SK-N-MC (cell line): Measurements from ENCODE around the gene GRAP2.

Experiments
- DNase-seq: peaks from one replicate; pipeline ENCODE4 v3.0.0-alpha.2; 2011; ENCODE audit warnings: low read depth, low spot score
- H3K27ac ChIP-seq: fragments of 200-600 bp; sonication (generic); 2 replicates; pipeline ENCODE4 v1.5.1; 2016; ENCODE audit warnings: mixed run types
- H3K36me3 ChIP-seq: fragments of 200-600 bp; sonication (generic); 2 replicates; pipeline ENCODE4 v1.6.1; 2017; ENCODE audit warnings: antibody characterized with exemption, low read length, mixed read lengths; ENCODE audit not compliant: insufficient read depth
- H3K4me3 ChIP-seq: fragments of 200-600 bp; sonication (generic); 2 replicates; pipeline ENCODE4 v1.5.1; 2016
- H3K9ac ChIP-seq: fragments of 200-600 bp; sonication (generic); 2 replicates; pipeline ENCODE4 v1.8.0; 2017; ENCODE audit warnings: mixed run types, mixed read lengths; ENCODE audit not compliant: insufficient read length
- H3K9me3 ChIP-seq: fragments of 200-600 bp; sonication (generic); 2 replicates; pipeline ENCODE4 v1.6.1; 2017; ENCODE audit warnings: low read depth, mild to moderate bottlenecking, antibody characterized with exemption, low read length, moderate library complexity, mixed read lengths
- EZH2 ChIP-seq: fragments of 200-600 bp; sonication (generic); IDR thresholded peaks from one replicate; pipeline ENCODE4 v1.6.1; 2017; ENCODE audit warnings: antibody characterized with exemption
- FOXP2 ChIP-seq: optimal IDR thresholded peaks from 2 replicates; pipeline ENCODE3; 2011; ENCODE audit warnings: mild to moderate bottlenecking, moderate library complexity; ENCODE audit not compliant: insufficient read depth; ENCODE audit errors: extremely low read length, control extremely low read depth
- POLR2AphosphoS5 ChIP-seq: IDR thresholded peaks from 2 replicates; pipeline ENCODE4 v1.6.1; 2012; ENCODE audit warnings: mild to moderate bottlenecking, low read depth, low read length, borderline replicate concordance

The GRAP2 gene

DNA sequence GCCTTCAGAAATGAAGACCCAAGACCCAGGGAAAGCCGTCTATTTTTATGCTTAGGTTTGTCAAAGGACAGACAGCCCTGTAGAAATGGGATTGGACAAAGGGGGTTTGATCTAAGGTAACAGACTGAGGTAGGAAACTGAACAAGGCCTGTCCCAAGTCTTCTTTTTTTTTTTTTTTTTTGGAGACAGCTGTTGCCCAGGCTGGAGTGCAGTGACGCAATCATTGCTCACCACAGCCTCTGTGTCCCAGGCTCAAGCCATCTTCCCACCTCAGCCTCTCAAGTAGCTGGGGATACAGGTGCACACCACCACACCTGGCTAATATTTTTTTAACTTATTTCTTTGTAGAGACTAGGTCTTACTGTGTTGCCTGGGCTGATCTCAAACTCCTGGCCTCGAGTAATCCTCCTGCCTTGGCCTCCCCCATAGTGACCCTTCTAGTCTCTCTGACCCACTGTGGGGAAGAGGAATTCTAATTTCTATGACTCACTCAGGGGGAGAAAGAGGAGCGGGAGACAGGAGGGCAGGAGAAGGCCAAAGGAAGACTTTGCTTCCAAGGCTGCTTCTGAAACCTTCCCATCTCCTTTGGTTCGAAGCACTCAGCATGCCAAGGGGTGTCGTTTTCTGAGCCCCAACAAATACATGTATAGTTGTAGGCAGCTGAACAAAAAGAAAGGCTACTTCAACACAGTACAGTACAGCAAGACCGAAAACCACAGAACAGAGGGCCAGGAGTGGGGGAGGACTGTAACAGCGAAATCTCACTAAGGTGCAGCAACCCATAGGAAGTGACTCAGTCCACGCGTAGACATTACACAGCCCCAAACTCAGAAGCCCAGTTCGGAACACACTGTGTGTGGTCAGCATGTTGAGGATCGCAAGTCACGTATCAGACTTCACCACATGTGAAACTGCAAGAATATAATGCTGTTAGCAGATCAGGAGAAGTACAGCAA lies 60.2 kb downstream of the GRAP2 start:
- TF ChIP-seq EZH2, result no peak
- H3K9me3 ChIP-seq, result no peaks in the 10 kb centered on the region
- no peak overlapping the region for H3K27ac ChIP-seq
- DNase-seq, result no peak
- no peak overlapping the region for H3K4me3 ChIP-seq
- no peak overlapping the region for H3K9ac ChIP-seq
- H3K36me3 ChIP-seq, result no peaks in the 10 kb centered on the region

DNA sequence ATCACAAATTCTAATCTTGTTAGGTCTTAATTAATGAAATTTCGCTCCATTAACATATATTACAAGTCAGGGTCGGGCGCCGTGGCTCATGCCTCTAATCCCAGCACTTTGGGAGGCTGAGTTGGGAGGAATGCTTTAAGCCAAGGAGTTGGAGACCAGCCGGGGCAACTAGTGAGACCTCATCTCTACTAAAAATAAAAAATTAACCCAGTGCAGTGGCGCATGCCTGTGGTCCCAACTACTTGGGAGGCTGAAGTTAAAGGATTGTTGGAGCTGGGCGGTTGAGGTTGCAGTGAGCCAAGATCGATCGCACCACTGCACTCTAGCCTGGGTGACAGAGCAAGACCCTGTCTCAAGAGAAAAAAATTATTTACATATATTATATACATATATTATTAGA lies 61.2 kb downstream of the GRAP2 start:
- H3K36me3 ChIP-seq, result no peaks in the 10 kb centered on the region
- DNase-seq, result no peak
- TF ChIP-seq EZH2, result no peak
- TF ChIP-seq POLR2AphosphoS5, result no peak
- TF ChIP-seq FOXP2, result no peak
- H3K9me3 ChIP-seq, result no peaks in the 10 kb centered on the region
- no peak overlapping the region for H3K27ac ChIP-seq
- no peak overlapping the region for H3K4me3 ChIP-seq
- no peak overlapping the region for H3K9ac ChIP-seq

DNA sequence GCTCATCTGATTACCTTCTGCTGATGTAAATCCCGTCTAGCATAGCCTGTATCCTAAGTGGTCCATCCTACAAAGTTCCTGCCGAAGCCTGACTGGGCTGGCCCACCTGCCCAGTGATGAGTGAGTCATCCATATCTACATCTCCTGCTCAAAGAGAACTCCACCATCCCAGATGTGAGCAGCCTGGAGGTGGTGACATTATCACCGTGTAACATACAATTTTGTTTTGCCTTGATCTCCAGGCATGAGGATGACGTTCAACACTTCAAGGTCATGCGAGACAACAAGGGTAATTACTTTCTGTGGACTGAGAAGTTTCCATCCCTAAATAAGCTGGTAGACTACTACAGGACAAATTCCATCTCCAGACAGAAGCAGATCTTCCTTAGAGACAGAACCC lies 64.9 kb downstream of the GRAP2 start:
- Histone ChIP-seq H3K27ac (no peak overlapping the region), H3K36me3 (no peaks in the 10 kb centered on the region), H3K9ac (no peak overlapping the region), H3K4me3 (no peak overlapping the region), H3K9me3 (no peaks in the 10 kb centered on the region)
- DNase-seq, result no peak
- no peak for TF ChIP-seq POLR2AphosphoS5
- no peak for TF ChIP-seq FOXP2
- no peak for TF ChIP-seq EZH2

DNA sequence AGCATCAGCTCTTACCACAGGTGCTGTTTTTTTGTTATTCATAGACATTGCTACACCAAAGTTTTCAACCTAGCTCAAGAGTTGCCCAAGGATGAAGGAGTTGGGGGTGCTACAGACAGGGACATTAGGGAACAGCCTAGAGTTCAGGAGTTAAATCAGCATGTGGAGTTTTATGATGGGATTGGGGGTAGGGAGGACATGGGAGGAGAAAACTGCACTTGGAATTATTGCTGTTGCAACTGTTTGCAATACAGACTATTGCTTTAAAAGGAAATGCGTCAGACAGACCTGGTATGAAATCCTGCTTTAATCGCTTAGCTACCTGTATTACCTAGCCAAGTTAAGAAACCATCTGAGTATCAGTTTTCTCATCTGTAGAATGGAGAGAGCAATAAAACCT lies 65.6 kb downstream of the GRAP2 start:
- TF ChIP-seq FOXP2, result no peak
- TF ChIP-seq EZH2, result no peak
- no peak for TF ChIP-seq POLR2AphosphoS5
- no peak overlapping the region for H3K9ac ChIP-seq
- H3K36me3 ChIP-seq, result no peaks in the 10 kb centered on the region
- no peak overlapping the region for H3K4me3 ChIP-seq
- DNase-seq, result no peak
- no peaks in the 10 kb centered on the region for H3K9me3 ChIP-seq
- H3K27ac ChIP-seq, result no peak overlapping the region

DNA sequence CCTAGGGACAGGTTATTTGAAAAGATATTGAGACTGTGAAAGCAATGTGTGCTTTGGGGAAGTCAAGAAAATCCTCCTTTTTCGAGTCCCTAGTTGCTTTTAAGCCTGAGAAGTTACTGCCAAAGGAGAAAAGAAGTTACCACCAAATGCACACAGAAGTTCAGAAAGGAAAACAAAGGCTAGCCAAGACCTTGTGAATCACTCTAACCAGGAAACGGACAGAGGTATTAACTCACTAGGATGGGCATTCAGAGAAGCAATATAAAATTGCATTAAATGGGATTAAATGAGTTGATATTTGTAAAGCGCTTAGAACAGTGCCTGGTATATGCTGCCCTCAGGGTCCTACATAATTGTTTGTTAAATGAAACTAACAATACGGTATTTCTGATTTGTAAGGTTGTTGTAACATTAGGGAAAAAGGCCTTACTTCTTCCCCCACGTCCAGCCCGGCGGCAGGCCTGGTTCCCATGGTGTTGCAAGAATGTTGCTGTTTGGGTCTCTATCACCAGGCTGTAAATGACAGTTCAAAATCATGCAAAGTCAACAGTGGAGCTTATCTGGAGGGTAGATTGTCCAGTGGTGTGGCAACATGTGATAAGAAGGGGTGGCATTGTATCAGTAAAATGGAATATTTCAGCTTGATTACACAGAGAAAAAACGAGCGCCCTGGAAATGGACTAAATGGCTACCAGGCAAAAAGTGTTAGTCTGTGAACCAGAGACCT lies 66.4 kb downstream of the GRAP2 start:
- no peaks in the 10 kb centered on the region for H3K36me3 ChIP-seq
- DNase-seq, result no peak

GRCh38 chr22:39967996-39968972 lies 67.4 kb downstream of the GRAP2 start:
- no peaks in the 10 kb centered on the region for H3K9me3 ChIP-seq
- H3K27ac ChIP-seq, result no peak overlapping the region
- H3K9ac ChIP-seq, result no peak overlapping the region
- H3K4me3 ChIP-seq, result no peak overlapping the region
- TF ChIP-seq FOXP2 (no peak), POLR2AphosphoS5 (no peak), EZH2 (no peak)
- no peaks in the 10 kb centered on the region for H3K36me3 ChIP-seq
- no peak for DNase-seq

More for the DNA sequence above, 66.4 kb downstream of the GRAP2 start:
- no peak for TF ChIP-seq FOXP2
- H3K27ac ChIP-seq, result no peak overlapping the region
- no peak overlapping the region for H3K9ac ChIP-seq
- no peaks in the 10 kb centered on the region for H3K9me3 ChIP-seq
- H3K4me3 ChIP-seq, result no peak overlapping the region

DNA sequence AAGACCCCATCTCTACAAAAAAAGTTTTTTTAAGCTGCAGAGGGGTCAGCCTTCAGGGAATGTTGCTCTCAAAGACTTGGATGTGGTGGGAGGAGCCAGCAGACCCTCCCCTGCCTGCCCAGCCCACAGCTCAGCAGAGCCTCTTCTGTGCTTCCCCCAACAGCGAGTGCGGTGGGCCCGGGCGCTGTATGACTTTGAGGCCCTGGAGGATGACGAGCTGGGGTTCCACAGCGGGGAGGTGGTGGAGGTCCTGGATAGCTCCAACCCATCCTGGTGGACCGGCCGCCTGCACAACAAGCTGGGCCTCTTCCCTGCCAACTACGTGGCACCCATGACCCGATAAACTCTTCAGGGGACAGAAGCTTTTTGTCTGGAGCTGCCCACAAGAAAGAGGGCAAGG lies 69.9 kb downstream of the GRAP2 start:
- Histone ChIP-seq H3K4me3 (no peak overlapping the region), H3K9me3 (no peaks in the 10 kb centered on the region), H3K9ac (no peak overlapping the region), H3K36me3 (no peaks in the 10 kb centered on the region), H3K27ac (no peak overlapping the region)
- DNase-seq, result no peak
- TF ChIP-seq EZH2, result no peak
- no peak for TF ChIP-seq POLR2AphosphoS5
- TF ChIP-seq FOXP2, result no peak

GRCh38 chr22:39972641-39973040 lies 71.8 kb downstream of the GRAP2 start:
- Histone ChIP-seq H3K27ac (no peak overlapping the region), H3K36me3 (no peaks in the 10 kb centered on the region), H3K9me3 (no peaks in the 10 kb centered on the region), H3K9ac (no peak overlapping the region), H3K4me3 (no peak overlapping the region)
- no peak for TF ChIP-seq FOXP2
- TF ChIP-seq EZH2, result no peak
- no peak for TF ChIP-seq POLR2AphosphoS5
- DNase-seq, result no peak
